Activated CD8-positive, alpha-beta memory T cell treated with anti-CD3 and anti-CD28 coated beads, Interleukin-2, amount 10 ng/mL, durations not matched to agents 7 days and 5 days (primary cell): ENCODE measurements around the gene PRDM1. TPM values are rescaled to one million over a fixed set of nuclear protein-coding genes. Genes with fewer than 3 reads are reported as not detected.
A peak's percentile ranks its signal among the peaks of the same experiment; 100 is the strongest.

Experiments used
- ATAC-seq: fragments of 150-1000 bp; cut with Tn5 transposase; one replicate; pipeline ENCODE4 v1.10.0; 2021; ENCODE audit warnings: moderate library complexity
- CTCF ChIA-PET: fragments of 350-600 bp; sonication (Branson Sonifier 250); formaldehyde crosslinking; loops from one replicate; lab custom pipeline; 2021; ENCODE audit warnings: antibody characterized with exemption; lab: Charles Lee
- DNase-seq: peaks from one replicate; pipeline ENCODE4 v3.0.0-alpha.2; 2020
- H3K27ac Mint-ChIP-seq: one replicate; pipeline ENCODE4 v1.8.0; 2021; ENCODE audit warnings: mild to moderate bottlenecking, mixed read lengths
- H3K27me3 Mint-ChIP-seq: one replicate; pipeline ENCODE4 v1.8.0; 2021; ENCODE audit warnings: mixed read lengths
- H3K36me3 Mint-ChIP-seq: one replicate; pipeline ENCODE4 v1.8.0; 2021; ENCODE audit warnings: mild to moderate bottlenecking, mixed read lengths
- H3K4me1 Mint-ChIP-seq: one replicate; pipeline ENCODE4 v1.8.0; 2021; ENCODE audit warnings: mixed read lengths
- H3K4me3 Mint-ChIP-seq: one replicate; pipeline ENCODE4 v1.8.0; 2021; ENCODE audit warnings: mild to moderate bottlenecking, moderate library complexity, mixed read lengths
- H3K9me3 Mint-ChIP-seq: one replicate; pipeline ENCODE4 v1.8.0; 2022; ENCODE audit warnings: low read depth, mixed read lengths
- total RNA-seq, 2 experiments: library from RNA; stranded (reverse); gene quantifications; one replicate each; pipeline ENCODE4 v1.2.3, GENCODE V29; 2021

PRDM1 gene
- total RNA-seq, 2 experiments from 2014 or later, result 97.1 to 132 TPM

DNA sequence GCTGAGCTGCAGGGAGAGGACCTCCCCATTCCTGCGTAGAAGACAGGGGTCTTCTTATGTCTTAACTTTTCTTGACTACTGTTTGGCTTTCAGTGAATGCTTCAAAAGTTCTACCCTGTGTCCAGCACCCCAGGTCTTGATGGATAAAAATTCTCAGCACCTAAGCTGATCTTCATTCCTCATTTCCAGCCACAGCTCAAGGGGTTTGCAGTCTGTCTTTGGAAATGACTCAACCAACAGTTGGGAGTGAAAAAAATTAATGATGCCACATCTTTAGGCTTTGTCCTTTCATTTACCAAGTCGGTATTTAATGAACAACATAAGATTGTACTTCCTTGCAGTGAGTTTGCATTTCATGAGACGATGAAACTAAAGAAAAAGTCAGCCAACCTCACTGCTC, 40.3 kb downstream of the PRDM1 start:
- no peaks in the 10 kb centered on the region for H3K9me3 Mint-ChIP-seq
- ATAC-seq, result no peak
- H3K4me1 Mint-ChIP-seq, result peaks cover 49% of the 10 kb centered on the region
- peak overlapping the region; percentile 54 for H3K4me3 Mint-ChIP-seq
- H3K36me3 Mint-ChIP-seq, result peaks cover 6% of the 10 kb centered on the region
- no peaks in the 10 kb centered on the region for H3K27me3 Mint-ChIP-seq
- peak overlapping the region; percentile 86 for H3K27ac Mint-ChIP-seq
- DNase-seq, result no peak
- CTCF ChIA-PET, result interaction anchor here (0.7 to 4.3 kb wide), 11 partner anchors 10 to 107 kb away, joined by 3 to 23 read pairs (median 4); no protein-coding TSS in a partner anchor

DNA sequence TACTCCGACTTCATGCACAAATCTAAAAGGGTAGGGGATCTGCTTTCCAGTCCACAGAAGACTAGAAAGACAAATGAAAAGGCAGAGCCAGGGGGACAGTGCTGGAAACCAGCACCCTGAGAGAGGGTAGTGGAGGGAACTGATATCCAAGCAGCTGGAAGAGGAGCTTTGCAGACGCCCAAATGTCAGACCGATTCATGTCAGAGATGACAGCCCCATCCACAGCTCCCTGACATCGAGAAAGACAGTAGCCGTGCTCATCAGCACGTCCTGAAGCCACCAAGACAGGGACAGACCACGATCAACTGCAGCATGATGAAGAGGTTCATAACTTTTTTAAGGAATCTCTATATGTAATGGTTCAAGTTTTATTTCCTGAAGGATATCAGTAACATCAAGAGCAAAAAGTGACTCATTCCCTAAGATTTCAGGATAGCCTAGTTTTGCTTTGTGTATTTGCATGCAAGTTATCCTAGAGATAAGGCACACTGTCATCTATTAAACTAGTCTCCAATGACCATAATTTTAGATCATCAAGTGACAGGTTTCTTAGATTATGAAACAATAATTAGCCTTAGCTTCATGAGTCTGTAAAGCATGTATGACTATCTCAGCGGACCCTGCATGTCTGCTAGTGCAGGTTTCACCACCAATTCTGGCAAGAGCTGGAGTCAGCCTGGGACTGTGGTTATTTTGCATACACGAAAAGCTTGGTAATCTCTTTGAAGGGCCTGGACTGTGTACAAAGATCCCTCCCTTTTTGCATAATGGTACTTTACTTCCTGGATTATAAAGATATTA, 43.0 kb downstream of the PRDM1 start:
- DNase-seq (no peak), ATAC-seq (no peak)
- Mint-ChIP-seq H3K27ac (no peak overlapping the region), H3K27me3 (no peaks in the 10 kb centered on the region), H3K9me3 (no peaks in the 10 kb centered on the region), H3K36me3 (peaks cover 3% of the 10 kb centered on the region), H3K4me3 (no peak overlapping the region), H3K4me1 (peaks cover 34% of the 10 kb centered on the region)
- CTCF ChIA-PET, result interaction anchor here (1.0 to 4.3 kb wide), 6 partner anchors 11 to 42 kb away, joined by 3 to 23 read pairs (median 5); no protein-coding TSS in a partner anchor

DNA sequence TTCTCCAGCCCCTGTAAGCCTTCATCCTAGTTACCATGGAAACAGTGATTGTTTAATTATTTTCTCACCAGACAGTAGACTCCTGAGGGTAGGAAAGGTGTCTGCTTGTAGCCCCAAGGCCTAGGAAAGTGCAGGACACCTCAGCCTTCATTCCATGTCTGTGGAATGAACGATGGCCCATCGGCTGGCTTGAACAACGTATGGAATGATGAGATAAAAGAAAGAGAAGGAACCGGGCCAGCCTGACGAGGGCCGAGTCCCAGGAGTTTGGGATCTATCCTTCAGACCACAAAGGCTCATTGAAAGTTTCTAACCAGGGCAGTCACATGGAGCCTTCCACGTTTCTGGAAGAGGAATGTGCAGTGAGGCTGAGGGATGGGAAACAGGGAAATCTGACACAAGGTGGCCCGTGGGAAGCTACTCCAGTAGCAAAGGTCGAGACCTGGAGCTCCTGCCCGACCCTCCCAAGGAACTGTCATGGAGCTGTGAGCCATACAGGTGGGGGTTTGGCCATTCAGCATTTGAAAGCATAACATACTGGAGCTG, 46.1 kb downstream of the PRDM1 start:
- H3K4me1 Mint-ChIP-seq, result peaks cover 26% of the 10 kb centered on the region
- no peak overlapping the region for H3K4me3 Mint-ChIP-seq
- ATAC-seq (no peak), DNase-seq (no peak)
- CTCF ChIA-PET, result interaction anchor here (1.0 kb wide), 1 partner anchor 9 kb away, joined by 3 read pairs; no protein-coding TSS in a partner anchor
- no peaks in the 10 kb centered on the region for H3K9me3 Mint-ChIP-seq
- no peaks in the 10 kb centered on the region for H3K27me3 Mint-ChIP-seq
- no peak overlapping the region for H3K27ac Mint-ChIP-seq
- peaks cover 4% of the 10 kb centered on the region for H3K36me3 Mint-ChIP-seq

DNA sequence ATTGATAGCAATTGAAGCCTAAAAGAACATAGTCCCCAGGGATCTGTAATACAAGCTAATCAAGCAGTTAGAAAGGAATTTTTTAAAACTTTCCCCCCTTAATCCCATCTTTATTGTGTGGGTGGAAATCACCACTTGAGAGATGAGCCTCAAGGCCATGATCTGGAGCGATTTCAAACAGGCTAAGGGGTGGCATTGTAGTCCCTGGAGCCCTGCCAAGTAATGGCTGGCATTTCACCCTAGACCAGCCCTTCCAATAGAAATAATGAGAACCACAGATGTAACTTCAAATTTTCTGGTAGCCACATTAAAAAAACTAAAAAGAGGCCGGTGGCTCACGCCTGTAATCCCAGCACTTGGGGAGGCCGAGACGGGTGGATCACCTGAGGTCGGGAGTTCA, 46.9 kb downstream of the PRDM1 start:
- H3K4me1 Mint-ChIP-seq, result peaks cover 31% of the 10 kb centered on the region
- no peaks in the 10 kb centered on the region for H3K27me3 Mint-ChIP-seq
- no peak overlapping the region for H3K4me3 Mint-ChIP-seq
- H3K36me3 Mint-ChIP-seq, result peaks cover 4% of the 10 kb centered on the region
- CTCF ChIA-PET, result interaction anchor here (1.0 kb wide), 1 partner anchor 8 kb away, joined by 3 read pairs; no protein-coding TSS in a partner anchor
- ATAC-seq, result no peak
- no peaks in the 10 kb centered on the region for H3K9me3 Mint-ChIP-seq
- H3K27ac Mint-ChIP-seq, result no peak overlapping the region
- no peak for DNase-seq

DNA sequence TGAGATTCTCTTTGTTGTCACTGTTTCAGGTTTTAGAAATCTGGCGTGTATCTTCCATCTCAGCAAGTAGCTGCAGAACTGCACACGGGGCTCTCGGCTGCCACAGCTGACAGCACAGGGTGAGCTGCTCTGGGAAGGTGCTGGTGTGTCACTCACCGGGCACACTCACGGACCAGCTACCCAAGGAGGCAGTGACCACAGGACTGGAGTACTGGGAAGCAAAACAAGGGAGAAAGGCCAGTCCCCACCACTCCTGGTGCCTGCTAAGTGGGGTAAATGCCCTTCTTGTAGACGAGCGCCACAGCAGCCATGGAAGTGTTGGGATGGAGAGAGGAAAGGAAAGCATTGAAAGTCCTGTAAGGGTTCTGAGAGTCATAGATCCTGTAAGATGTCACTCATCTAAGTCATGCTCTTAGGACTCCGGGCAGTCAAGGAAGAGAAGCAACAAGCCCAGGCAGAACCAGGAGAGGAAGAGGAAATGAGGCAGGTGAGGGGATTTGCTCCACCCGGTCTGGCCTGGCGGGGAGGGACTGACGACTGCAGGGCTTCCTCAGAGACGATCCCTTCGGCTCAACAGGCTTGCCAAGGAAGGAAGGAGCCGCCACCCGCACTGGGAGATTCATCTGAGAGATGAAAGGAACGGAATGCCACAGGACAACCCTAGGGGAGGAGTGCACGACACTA, 48.1 kb downstream of the PRDM1 start:
- no peak for ATAC-seq

DNA sequence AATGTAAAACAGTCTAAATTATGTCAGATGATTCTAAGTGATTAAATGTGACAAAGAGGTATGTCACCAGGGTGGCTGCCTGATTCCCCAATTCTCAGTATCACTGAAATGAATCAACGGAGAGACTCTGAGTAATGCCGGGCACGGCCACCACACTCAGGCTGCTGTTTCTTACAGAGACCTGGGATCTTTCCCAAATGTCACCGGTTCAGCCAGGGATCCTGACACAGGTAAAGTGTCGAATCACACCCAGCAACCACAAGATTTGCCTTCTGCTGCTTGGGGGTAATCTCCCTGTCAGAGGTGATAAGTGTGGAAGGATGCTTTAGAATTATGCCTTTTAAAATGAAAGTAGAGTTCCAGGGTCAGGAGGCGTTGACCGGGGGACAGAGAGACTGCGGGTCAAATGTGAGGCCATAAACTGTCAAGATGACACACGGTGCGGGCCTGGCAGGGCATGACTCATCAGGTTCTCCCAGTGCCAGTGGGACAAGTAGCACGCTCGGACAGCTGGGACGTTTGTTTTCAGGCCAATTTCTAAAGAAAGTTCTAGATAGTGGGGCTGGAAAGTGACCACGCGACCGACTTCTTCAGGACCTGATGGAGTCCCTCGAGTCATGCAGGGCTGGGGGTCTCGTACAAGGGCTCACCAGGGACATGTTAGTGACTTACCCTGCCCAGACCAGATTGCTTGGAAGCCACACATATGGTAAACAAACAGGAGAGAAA, 48.9 kb downstream of the PRDM1 start:
- Mint-ChIP-seq H3K4me3 (no peak overlapping the region), H3K27me3 (no peaks in the 10 kb centered on the region), H3K27ac (peak overlapping the region; percentile 5), H3K9me3 (no peaks in the 10 kb centered on the region), H3K4me1 (peaks cover 29% of the 10 kb centered on the region), H3K36me3 (peaks cover 4% of the 10 kb centered on the region)
- ATAC-seq (no peak), DNase-seq (no peak)
- CTCF ChIA-PET, result no interaction called here

More for the DNA sequence above, 48.1 kb downstream of the PRDM1 start:
- H3K27me3 Mint-ChIP-seq, result no peaks in the 10 kb centered on the region
- CTCF ChIA-PET, result no interaction called here
- H3K27ac Mint-ChIP-seq, result no peak overlapping the region
- H3K9me3 Mint-ChIP-seq, result no peaks in the 10 kb centered on the region
- H3K4me1 Mint-ChIP-seq, result peaks cover 32% of the 10 kb centered on the region
- peaks cover 4% of the 10 kb centered on the region for H3K36me3 Mint-ChIP-seq
- DNase-seq, result no peak
- no peak overlapping the region for H3K4me3 Mint-ChIP-seq

DNA sequence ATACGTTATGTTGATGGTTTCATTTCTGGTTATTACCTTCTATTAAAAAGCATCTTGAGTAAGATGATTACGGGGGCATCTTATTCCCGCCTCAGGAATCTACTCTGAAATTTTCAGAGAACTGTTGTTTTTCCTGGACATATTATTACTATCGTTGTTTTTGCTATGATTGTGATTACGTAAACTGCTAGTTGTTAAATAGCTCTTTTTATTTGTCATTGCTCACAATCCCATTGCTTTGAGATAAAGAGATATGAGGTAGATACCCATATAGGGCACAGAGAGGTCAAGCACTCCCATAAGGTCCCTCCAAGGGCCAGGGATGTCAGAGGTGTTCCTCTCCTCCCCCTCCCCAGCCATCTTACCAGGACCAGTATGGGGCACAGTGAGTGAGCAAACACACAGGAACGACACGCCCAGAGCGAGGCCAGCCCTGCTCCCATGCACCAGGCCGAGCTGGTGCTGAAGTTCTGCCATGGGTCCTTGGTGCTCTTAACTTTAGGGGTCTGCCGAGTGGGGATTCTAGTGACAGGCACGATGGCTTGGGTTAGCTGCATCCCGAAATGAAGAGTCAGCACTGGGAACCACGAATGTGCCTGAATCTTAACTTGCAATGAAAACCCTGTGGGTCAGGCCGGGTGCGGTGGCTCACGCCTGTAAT, 49.9 kb downstream of the PRDM1 start:
- H3K27ac Mint-ChIP-seq, result no peak overlapping the region

DNA sequence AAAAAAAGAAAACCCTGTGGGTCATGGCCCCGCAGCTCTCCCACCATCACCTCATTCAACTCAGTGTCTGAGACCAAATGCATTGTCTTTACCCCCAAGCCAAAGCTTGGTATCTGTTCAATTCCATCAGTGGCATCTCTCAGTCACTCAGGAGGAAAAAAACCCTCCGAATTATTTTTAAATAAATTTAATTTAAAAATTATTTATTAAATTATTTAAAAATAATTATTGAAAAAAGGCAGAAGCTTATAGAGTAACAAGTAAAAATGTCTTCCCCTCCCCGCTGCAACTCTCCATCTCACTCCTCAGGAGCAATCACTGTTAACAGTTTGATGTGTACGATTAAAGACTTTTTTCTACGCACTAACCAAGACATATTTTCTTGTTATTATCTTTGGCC, 50.7 kb downstream of the PRDM1 start:
- no peak overlapping the region for H3K4me3 Mint-ChIP-seq
- peaks cover 4% of the 10 kb centered on the region for H3K36me3 Mint-ChIP-seq
- H3K4me1 Mint-ChIP-seq, result peaks cover 42% of the 10 kb centered on the region
- no peaks in the 10 kb centered on the region for H3K27me3 Mint-ChIP-seq
- no peaks in the 10 kb centered on the region for H3K9me3 Mint-ChIP-seq
- CTCF ChIA-PET, result no interaction called here
- no peak for ATAC-seq
- no peak overlapping the region for H3K27ac Mint-ChIP-seq
- DNase-seq, result no peak

More for the DNA sequence above, 49.9 kb downstream of the PRDM1 start:
- ATAC-seq (no peak), DNase-seq (no peak)
- CTCF ChIA-PET, result no interaction called here
- H3K27me3 Mint-ChIP-seq, result no peaks in the 10 kb centered on the region
- no peaks in the 10 kb centered on the region for H3K9me3 Mint-ChIP-seq
- H3K36me3 Mint-ChIP-seq, result peaks cover 4% of the 10 kb centered on the region
- no peak overlapping the region for H3K4me3 Mint-ChIP-seq
- peaks cover 34% of the 10 kb centered on the region for H3K4me1 Mint-ChIP-seq

DNA sequence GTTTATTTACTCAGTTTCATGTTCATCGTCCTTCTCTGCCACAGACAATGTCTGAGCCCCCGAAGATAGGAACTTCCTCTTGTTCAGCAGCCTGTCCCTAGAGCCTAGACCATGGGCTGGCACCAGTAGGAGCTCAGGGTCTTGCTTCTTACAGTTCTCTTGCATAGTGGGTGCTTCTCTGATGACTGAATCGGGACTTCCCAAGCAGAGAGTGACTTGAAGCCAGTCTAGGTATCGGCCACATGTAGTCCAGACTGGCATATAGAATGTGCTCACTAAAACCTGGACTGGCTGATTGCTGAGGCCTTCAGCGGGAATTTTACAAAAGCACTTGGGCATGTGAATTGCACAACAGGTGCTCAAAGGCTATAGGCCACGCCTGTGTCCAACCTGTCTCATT, 52.0 kb downstream of the PRDM1 start:
- peaks cover 4% of the 10 kb centered on the region for H3K36me3 Mint-ChIP-seq
- H3K27ac Mint-ChIP-seq, result no peak overlapping the region
- H3K4me3 Mint-ChIP-seq, result no peak overlapping the region
- H3K27me3 Mint-ChIP-seq, result no peaks in the 10 kb centered on the region
- DNase-seq (no peak), ATAC-seq (no peak)
- CTCF ChIA-PET, result interaction anchor here (0.8 kb wide), 1 partner anchor 85 kb away, joined by 3 read pairs; no protein-coding TSS in a partner anchor
- no peaks in the 10 kb centered on the region for H3K9me3 Mint-ChIP-seq
- peaks cover 55% of the 10 kb centered on the region for H3K4me1 Mint-ChIP-seq

DNA sequence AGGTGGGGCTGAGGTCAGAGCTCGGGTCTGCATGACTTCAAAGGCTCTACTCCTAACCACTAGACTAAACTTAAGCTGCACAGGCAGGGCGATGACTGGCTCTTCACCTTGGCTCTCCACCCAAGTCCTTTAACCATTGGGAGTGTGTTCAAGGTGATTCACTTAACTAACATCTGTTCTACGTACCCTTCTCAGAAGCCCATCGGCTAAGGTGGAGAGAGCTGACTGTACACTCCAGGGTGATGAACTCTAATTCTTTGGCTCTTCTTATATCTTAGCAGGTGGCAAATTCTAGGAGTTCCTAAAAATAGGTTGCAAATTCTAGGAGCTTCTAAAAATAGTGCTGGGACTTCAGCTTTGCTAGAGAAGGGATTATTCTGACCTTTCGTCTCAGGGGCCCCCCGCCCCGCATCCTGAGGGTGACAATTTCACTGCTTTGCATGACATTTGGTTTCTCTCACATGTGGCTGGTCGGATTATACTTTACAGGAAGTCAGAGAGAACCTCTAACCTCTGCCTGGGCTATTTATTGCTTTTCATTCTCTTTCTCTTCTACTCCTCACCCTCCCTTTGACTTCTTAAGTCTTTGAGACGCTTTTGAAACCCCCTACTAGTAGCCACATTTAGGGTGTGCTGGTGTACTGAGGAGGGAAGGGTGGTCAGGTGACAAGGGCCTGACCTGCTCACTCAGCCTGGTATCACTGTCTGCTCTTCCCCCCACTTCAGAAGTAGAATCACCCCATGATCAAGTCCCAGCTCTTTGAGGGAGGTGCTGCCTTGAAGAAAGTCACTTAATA, 55.5 kb downstream of the PRDM1 start:
- DNase-seq (peak; percentile 85), ATAC-seq (peak; percentile 80)
- Mint-ChIP-seq H3K4me1 (peaks cover 78% of the 10 kb centered on the region), H3K4me3 (peak overlapping the region; percentile 29), H3K9me3 (no peaks in the 10 kb centered on the region), H3K36me3 (peaks cover 5% of the 10 kb centered on the region), H3K27me3 (no peaks in the 10 kb centered on the region), H3K27ac (peak overlapping the region; percentile 95)
- CTCF ChIA-PET, result interaction anchor here (0.9 to 5.8 kb wide), 20 partner anchors 9 to 739 kb away, joined by 3 to 46 read pairs (median 4); partner anchors contain the start of gene PREP

DNA sequence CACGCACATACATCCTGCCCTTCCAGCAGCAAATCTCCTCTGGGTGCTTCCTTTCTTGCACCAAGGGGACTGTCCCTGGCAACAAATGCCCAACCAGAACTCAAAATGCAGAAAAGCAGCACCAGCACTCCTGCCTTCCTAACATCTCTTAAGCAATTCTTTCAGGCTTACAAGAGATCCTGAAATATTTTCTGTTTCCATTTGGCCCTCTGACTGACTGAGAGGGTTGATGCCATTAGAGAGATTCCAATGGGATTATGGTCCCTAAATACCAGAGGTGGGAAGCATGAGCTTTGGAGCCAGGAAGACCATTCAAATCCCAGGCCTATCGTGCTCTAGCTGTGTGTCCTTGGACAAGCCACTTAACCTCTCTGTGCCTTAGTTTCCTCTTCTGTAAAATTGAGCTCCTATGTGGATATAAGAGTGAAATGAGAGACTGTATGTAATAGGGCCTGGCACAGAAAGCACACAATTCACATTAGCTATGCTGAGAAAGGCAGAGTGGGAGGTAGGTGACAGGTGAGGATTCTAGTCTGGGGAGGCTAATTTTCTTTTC, 56.8 kb downstream of the PRDM1 start:
- Mint-ChIP-seq H3K27me3 (no peaks in the 10 kb centered on the region), H3K27ac (peak overlapping the region; percentile 95), H3K36me3 (peaks cover 2% of the 10 kb centered on the region), H3K4me3 (no peak overlapping the region), H3K4me1 (peaks cover 82% of the 10 kb centered on the region), H3K9me3 (no peaks in the 10 kb centered on the region)
- DNase-seq, result no peak
- no peak for ATAC-seq
- CTCF ChIA-PET, result interaction anchor here (0.7 to 5.8 kb wide), 8 partner anchors 10 to 81 kb away, joined by 3 to 46 read pairs (median 10); no protein-coding TSS in a partner anchor
